Bronchus fibroblast of lung (primary cell): ENCODE data around the gene SCTR. TPM values are rescaled to one million over a fixed set of nuclear protein-coding genes. Genes with fewer than 3 reads are reported as not detected.

Experiments
- total RNA-seq: library from RNA; depleted of rRNA; stranded (reverse); fragments of >200 nt; gene quantifications from 2 replicates; pipeline ENCODE4 v1.2.3, GENCODE V29; 2015

Gene SCTR
- total RNA-seq: not detected in 2 replicates

GRCh38 chr2:119523952-119524694 is at the start of gene SCTR:
TSS of gene SCTR (minus strand) at chr2:119524483. CDS start at chr2:119524226, 257 bp downstream.

GRCh38 chr2:119544075-119544938 is 20.0 kb upstream of the SCTR start, which contains the start of gene CFAP221:
TSS of gene CFAP221 (plus strand) at chr2:119544449. CDS start at chr2:119546132, 1,683 bp downstream.

GRCh38 chr2:119431155-119431975 is 92.9 kb downstream of the SCTR start, which contains the start of gene TMEM37:
TSS of gene TMEM37 (plus strand) at chr2:119431854. CDS start at chr2:119431904, 50 bp downstream.

Other genes starting within 250 kb of the SCTR start
- 10.9 and 11.4 TPM in 2 replicates for gene C2orf76, start 157.6 kb downstream of the SCTR start, total RNA-seq
- gene DBI, start 157.5 kb downstream of the SCTR start, total RNA-seq: 368 and 402 TPM in 2 replicates
- 0.45 and 0.84 TPM in 2 replicates for gene TMEM37, start 92.6 kb downstream of the SCTR start, total RNA-seq
- not detected in 2 replicates for gene CFAP221, start 20.0 kb upstream of the SCTR start, total RNA-seq
- 15.3 and 16.5 TPM in 2 replicates for gene TMEM177, start 154.7 kb upstream of the SCTR start, total RNA-seq
- gene PTPN4, start 235.4 kb upstream of the SCTR start, total RNA-seq: 13.2 and 17.5 TPM in 2 replicates